Calu3 (cell line): ENCODE data around the gene SAMD4B. TPM values are rescaled to one million over a fixed set of nuclear protein-coding genes. Genes with fewer than 3 reads are reported as not detected.

Source experiments
- BruUV-seq: library from RNA; stranded (reverse); fragments of 400-500 nt; replicated peaks from 2 replicates; lab custom pipeline; 2021; lab: Mats Ljungman, UMichigan
- CTCF ChIA-PET: fragments of 300-600 bp; sonication (Branson Sonifier 250); formaldehyde crosslinking; loops from one replicate; lab custom pipeline; 2022; ENCODE audit warnings: antibody characterized with exemption; lab: Charles Lee
- DNase-seq: peaks from one replicate; pipeline ENCODE4 v3.0.0; 2022
- H3K27ac Mint-ChIP-seq: one replicate; pipeline ENCODE4 v1.8.0; 2022; ENCODE audit warnings: mixed read lengths; ENCODE audit not compliant: unreplicated experiment
- H3K27me3 Mint-ChIP-seq: one replicate; pipeline ENCODE4 v1.8.0; 2022; ENCODE audit warnings: mixed read lengths; ENCODE audit not compliant: unreplicated experiment
- H3K36me3 Mint-ChIP-seq: one replicate; pipeline ENCODE4 v1.8.0; 2022; ENCODE audit warnings: mild to moderate bottlenecking, moderate library complexity, mixed read lengths; ENCODE audit not compliant: insufficient read depth, unreplicated experiment
- H3K4me1 Mint-ChIP-seq: one replicate; pipeline ENCODE4 v1.8.0; 2022; ENCODE audit warnings: mild to moderate bottlenecking, low read depth, mixed read lengths; ENCODE audit not compliant: unreplicated experiment
- H3K4me3 Mint-ChIP-seq: one replicate; pipeline ENCODE4 v1.8.0; 2022; ENCODE audit warnings: mild to moderate bottlenecking, low read depth, moderate library complexity, mixed read lengths; ENCODE audit not compliant: unreplicated experiment
- H3K9me3 Mint-ChIP-seq: one replicate; pipeline ENCODE4 v1.8.0; 2022; ENCODE audit warnings: low read depth, mixed read lengths; ENCODE audit not compliant: unreplicated experiment
- CTCF ChIP-seq: fragments of 200-600 bp; IDR thresholded peaks from one replicate; pipeline ENCODE4 v1.8.0; 2022; ENCODE audit warnings: antibody characterized with exemption; ENCODE audit not compliant: unreplicated experiment
- intact Hi-C: fragments of 100-400 bp; cut with micrococcal nuclease; formaldehyde crosslinking; loops from one replicate; pipeline ENCODE4 v1.10.0; 2022; ENCODE audit not compliant: unreplicated experiment
- total RNA-seq: library from RNA; stranded (reverse); gene quantifications from 2 replicates; pipeline ENCODE4 v1.2.3, GENCODE V29; 2022

The SAMD4B gene
- total RNA-seq, 1 experiment from 2014 or later: 214 TPM

GRCh38 chr19:39411081-39411831 lies 69.0 kb downstream of the SAMD4B start:
- Mint-ChIP-seq H3K27ac (peak overlapping the region; percentile 94), H3K27me3 (no peaks in the 10 kb centered on the region), H3K4me1 (peaks cover 50% of the 10 kb centered on the region), H3K9me3 (no peaks in the 10 kb centered on the region), H3K4me3 (peak overlapping the region; percentile 77), H3K36me3 (peaks cover 79% of the 10 kb centered on the region)
- CTCF ChIA-PET: interaction anchor here (0.6 to 2.3 kb wide), 5 partner anchors 8 to 65 kb away, joined by 3 to 52 read pairs (median 6); partner anchors contain the start of genes MED29 and PAF1
- intact Hi-C loops: loop anchor here (1.0 to 5.0 kb wide), 2 partner anchors 14 to 289 kb away; no protein-coding TSS in a partner anchor
- BruUV-seq: no TSS peak
- DNase-seq: peak; percentile 56
- TF ChIP-seq CTCF: no peak

GRCh38 chr19:39411832-39412099 lies 69.5 kb downstream of the SAMD4B start:
- no TSS peak for BruUV-seq
- peak; percentile 96 for DNase-seq
- Mint-ChIP-seq H3K27ac (peak overlapping the region; percentile 94), H3K36me3 (peaks cover 74% of the 10 kb centered on the region), H3K9me3 (no peaks in the 10 kb centered on the region), H3K4me1 (peaks cover 45% of the 10 kb centered on the region), H3K4me3 (peak overlapping the region; percentile 77), H3K27me3 (no peaks in the 10 kb centered on the region)
- intact Hi-C loops: loop anchor here (1.0 to 5.0 kb wide), 3 partner anchors 14 to 289 kb away; no protein-coding TSS in a partner anchor
- peak; percentile 97 for TF ChIP-seq CTCF
- CTCF ChIA-PET: interaction anchor here (0.6 to 2.3 kb wide), 5 partner anchors 8 to 66 kb away, joined by 3 to 52 read pairs (median 6); partner anchors contain the start of genes MED29 and PAF1

- TF ChIP-seq CTCF: peak; percentile 93
- H3K27ac Mint-ChIP-seq: peak within 1 kb of the TSS; percentile 94
- CTCF ChIA-PET: interaction anchor here (0.7 to 2.3 kb wide), 3 partner anchors 9 to 15 kb away, joined by 3 to 52 read pairs (median 10); no protein-coding TSS in a partner anchor
- H3K9me3 Mint-ChIP-seq: no peaks in the 10 kb centered on the region
- H3K36me3 Mint-ChIP-seq: peaks cover 71% of the 10 kb centered on the region
- DNase-seq: peak; percentile 99
- peaks cover 45% of the 10 kb centered on the region for H3K4me1 Mint-ChIP-seq
- peak within 1 kb of the TSS; percentile 77 for H3K4me3 Mint-ChIP-seq
- no TSS peak for BruUV-seq
- intact Hi-C loops: loop anchor here (2.0 to 5.0 kb wide), 2 partner anchors 19 to 290 kb away; no protein-coding TSS in a partner anchor
- no peaks in the 10 kb centered on the region for H3K27me3 Mint-ChIP-seq
Observed at GRCh38 chr19:39412100-39412866, 70.1 kb downstream of the SAMD4B start, which contains the start of gene PLEKHG2. TSS of gene PLEKHG2 (plus strand) at chr19:39412669. CDS start at chr19:39414087, 1,418 bp downstream.

- CTCF ChIA-PET: interaction anchor here (1.0 to 2.3 kb wide), 2 partner anchors 15 kb away, joined by 5 to 52 read pairs; no protein-coding TSS in a partner anchor
- no peaks in the 10 kb centered on the region for H3K27me3 Mint-ChIP-seq
- intact Hi-C loops: loop anchor here (2.0 to 5.0 kb wide), 2 partner anchors 18 to 291 kb away; no protein-coding TSS in a partner anchor
- peak overlapping the region; percentile 94 for H3K27ac Mint-ChIP-seq
- no peak for DNase-seq
- TF ChIP-seq CTCF: no peak
- peaks cover 45% of the 10 kb centered on the region for H3K4me1 Mint-ChIP-seq
- peak overlapping the region; percentile 77 for H3K4me3 Mint-ChIP-seq
- no peaks in the 10 kb centered on the region for H3K9me3 Mint-ChIP-seq
- peaks cover 71% of the 10 kb centered on the region for H3K36me3 Mint-ChIP-seq
- BruUV-seq: no TSS peak
Observed at GRCh38 chr19:39412867-39413271, 70.6 kb downstream of the SAMD4B start.
